ENCODE results near the gene CYSRT1.

The CYSRT1 gene, protein sequence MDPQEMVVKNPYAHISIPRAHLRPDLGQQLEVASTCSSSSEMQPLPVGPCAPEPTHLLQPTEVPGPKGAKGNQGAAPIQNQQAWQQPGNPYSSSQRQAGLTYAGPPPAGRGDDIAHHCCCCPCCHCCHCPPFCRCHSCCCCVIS

GRCh38 chr9:137224830-137225694, at the start of gene CYSRT1:
Gene CYSRT1 (plus strand): TSS chr9:137225174. CDS start chr9:137225622, 448 bp downstream.
- DNase-seq (ENCODE audit: low spot score) = no peak

DNA sequence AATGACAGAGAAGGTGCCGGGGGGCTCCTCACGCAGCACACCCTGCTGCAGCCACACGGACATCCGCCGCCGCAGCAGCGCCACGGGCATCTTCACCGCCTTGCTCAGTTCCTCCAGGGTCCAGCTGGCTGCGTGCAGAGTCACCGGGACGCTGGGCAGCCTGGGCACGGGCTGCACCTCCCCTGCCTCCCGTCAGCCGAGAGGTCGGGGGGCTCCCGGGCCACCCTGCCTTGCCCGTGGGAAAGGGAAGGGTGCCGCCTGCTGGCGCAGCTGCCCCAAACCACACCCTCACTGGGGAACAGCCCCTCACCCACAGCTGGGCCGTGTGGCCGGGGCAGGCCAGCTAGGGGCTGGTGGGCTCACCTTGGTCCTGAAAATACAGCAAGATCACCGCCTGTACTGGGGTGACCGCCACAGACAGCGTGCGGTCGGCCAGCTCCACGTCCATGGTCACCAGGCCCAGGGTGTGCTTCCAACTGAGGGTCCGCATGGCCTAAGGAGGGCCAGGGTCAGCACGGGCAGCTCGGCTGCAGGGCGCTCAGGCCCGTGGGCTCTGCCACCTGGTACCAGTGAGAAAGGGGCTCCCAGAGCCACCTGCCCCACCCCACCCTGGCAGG, 49.5 kb upstream of the CYSRT1 start:
- no peak for DNase-seq (ENCODE audit: low spot score)

- DNase-seq (ENCODE audit: low spot score) = peak; percentile 51
Observed at GRCh38 chr9:137176302-137177182, 48.4 kb upstream of the CYSRT1 start.

DNA sequence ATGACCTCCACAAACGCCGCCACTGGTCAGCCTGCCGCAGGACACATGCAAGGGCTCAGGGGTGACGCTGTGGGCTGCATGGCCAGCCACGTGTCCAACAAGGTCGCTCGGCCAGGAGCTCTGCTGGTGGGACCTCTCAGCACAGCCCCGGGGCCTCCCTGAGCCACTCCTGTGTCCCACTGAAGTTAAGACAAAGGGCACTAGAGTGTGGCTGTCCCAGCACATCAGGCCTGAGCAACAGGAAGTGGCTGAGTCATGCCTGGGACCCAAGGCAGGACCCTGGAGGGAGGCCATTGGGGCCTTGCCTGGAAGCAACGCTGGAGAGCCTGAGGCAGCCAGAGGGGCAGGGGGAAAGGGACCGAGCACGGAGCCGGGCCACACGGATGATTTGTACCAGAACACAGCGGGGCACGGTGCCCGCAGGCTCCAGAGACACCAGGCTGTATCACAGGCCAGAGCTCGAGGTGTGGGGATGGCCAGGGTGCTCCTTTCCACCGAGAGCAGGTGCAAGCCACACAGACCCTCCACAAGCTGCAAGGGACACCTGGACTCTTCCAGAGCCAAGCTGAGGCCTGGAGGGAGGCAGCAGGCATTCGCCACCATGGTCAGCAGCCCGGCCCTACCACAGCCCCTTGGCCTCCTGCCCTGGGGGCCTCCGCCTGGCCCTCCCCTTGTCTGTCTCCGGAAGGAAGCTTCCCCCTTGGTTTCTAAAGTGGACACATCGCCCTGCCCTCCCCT, 46.6 kb upstream of the CYSRT1 start:
- no peak for DNase-seq (ENCODE audit: low spot score)

DNA sequence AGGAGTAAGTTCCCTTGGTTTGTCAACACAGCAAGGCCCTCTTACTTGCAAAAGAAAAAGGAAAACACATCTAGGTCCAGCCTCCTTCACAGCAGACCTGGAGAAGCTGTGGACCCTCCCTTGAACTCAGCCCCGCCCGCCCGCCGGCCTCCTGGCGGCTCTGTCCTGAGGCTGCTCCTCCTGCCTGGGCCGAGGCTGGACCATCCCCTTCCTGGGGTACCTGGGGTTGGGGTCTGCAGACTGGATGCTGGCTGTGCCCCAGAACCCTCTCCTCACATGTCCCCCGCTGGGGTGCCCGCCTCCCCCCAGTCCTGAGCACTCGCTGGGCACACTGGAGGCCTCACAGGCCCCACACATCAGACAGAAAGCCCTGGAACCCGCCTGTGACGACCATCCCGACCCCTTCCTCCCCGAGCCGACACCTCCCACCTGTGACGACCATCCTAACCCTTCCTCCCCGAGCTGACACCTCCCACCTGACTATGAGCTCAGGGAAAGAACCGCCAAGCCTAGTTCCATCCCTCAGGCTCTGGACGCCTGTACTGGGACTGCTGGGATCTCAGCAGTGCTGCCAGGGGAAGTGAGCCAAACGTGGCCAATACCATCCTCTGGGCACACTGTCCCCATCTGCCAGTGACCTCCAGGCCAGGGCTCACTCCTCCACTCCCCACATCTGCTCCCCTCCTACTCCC, 45.9 kb upstream of the CYSRT1 start:
- DNase-seq (ENCODE audit: low spot score) = no peak

GRCh38 chr9:137179761-137180160, 45.2 kb upstream of the CYSRT1 start:
- DNase-seq (ENCODE audit: low spot score) = no peak

DNA sequence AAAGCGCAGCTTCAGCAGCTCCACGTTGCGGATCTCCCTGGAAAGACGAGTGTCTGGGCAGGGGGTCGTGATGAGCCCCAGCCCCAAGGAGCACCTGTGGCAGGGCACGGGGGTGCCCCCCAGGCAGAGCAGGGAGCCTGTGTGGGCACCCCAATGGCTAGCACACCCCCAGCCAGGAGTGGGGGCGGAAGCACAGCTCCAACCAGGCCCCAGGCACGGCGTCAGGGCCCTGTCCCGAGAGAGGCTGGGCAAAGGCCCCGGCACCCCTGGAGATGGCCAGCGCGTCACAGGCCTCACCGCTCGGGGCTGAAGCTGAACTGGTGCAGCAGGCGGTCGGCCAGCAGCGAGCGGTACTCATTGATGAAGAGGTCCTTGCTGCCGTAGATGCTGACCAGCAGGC, 44.5 kb upstream of the CYSRT1 start:
- DNase-seq (ENCODE audit: low spot score) = no peak

DNA sequence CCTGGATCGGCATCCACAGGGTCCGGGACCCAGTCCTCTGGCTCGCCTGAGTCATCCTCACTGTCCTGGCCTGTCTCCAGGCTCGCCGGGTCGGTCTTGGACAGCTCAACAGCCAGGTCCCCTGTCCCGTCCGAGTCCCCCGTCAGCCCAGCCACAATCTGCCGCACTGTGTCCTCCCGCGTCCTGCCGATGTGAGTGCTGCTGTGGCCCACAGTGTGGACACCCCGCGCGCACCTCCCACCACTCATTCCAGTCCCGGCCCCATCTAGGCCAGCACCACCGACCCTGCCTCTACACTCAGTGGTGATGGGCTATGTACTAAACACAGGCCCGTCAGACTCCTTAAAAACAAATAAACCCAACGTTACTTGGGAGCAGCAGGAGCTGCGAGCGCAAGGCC, 43.3 kb upstream of the CYSRT1 start:
- DNase-seq (ENCODE audit: low spot score) = no peak

DNA sequence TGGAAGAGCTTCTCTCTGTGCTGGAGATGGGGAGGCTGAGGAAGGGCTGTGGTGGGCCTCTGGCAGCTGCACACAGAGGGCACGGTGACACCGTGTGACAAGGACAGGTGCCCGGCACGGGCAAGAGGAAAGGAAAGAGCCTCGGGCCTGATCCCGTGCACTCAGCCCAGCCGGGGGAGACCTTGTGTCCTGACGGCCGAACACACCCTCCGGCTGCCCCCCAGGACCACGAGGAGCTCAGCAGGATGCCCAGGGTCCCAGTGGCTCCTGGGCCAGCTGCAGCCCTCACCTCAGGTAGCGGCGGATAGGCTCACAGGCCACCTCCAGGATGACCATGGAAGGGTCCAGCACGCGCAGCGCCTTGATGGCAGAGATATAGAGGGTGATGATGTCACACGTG, 42.1 kb upstream of the CYSRT1 start:
- no peak for DNase-seq (ENCODE audit: low spot score)

- no peak for DNase-seq (ENCODE audit: low spot score)
Observed at GRCh38 chr9:137183980-137184595, 40.9 kb upstream of the CYSRT1 start.

DNA sequence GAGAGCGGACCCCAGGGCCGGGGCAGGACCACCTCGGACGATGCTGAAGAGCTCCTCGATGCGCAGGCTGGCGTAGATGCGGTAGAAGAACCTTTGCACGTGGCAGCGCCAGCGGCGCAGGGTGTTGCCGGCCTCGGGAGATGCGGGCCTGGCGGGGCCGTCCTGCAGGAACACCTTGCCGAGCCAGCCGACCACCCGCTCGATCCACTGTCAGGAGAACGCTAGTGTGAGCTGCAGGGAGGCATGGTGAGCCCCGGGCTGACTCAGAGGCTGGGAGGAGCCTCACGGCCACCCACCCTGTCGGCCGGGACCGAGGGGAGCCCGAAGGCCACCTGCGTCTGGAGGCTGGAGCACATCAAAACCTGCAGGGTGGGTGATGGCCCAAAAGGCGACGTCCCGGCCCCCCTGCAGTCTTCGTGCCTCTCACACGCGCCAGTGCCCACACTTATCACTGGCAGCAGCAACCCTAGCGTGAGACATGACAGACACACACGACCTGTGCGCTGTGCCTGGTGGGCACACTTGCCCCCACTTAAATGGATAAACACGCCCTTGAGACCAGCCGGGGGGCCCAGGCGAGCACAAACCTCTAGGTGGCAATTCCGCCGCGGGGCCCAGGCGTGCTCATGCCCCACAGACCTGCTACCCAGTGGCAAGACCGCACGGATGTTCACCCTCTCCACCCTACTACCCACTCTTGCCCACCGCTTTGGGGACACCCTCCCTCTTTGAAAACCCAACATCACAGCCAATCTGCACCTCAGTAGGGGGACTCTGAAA, 39.9 kb upstream of the CYSRT1 start:
- DNase-seq (ENCODE audit: low spot score) = no peak

- DNase-seq (ENCODE audit: low spot score) = no peak
Observed at GRCh38 chr9:137185921-137186320, 39.1 kb upstream of the CYSRT1 start.

DNA sequence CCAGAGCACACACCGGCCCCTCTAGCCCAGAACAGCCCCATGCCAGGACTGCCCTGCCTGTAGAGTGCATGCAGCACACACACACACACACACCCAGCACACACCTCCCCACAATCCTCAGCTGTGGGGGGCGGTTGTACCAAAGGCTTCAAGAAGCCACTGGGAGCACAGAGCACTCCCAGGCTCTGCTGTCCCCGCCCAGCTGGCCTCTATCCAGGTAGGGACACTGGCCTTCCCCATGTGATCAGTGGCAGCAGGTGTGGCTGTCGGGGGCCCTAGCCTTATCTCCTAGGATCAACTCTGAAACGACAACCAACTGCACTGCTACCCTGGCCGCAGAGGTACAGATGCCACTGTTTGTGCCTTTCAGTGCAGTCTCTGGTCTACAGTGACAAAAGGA, 38.6 kb upstream of the CYSRT1 start:
- no peak for DNase-seq (ENCODE audit: low spot score)

DNA sequence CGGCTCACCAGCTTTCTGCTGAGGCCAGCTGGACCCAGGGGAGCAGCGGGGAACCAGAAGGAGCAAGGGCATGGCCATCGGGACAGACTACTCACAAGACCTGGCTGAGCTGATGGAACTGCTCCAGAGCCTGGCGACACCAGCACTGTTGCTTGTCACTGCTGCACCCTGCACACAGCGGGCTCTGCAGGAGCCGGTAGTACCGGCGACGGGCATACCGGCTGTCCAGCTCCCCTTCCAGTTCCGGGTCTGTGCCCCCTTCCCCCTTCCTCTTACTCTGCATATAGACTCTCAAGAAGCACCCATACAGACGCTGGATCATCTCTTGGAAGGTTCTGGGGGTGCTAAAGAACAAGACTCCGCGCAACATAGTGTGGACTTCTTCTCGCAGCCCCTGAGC, 37.6 kb upstream of the CYSRT1 start:
- no peak for DNase-seq (ENCODE audit: low spot score)

- DNase-seq (ENCODE audit: low spot score) = no peak
Observed at GRCh38 chr9:137188086-137188489, 36.9 kb upstream of the CYSRT1 start.

DNA sequence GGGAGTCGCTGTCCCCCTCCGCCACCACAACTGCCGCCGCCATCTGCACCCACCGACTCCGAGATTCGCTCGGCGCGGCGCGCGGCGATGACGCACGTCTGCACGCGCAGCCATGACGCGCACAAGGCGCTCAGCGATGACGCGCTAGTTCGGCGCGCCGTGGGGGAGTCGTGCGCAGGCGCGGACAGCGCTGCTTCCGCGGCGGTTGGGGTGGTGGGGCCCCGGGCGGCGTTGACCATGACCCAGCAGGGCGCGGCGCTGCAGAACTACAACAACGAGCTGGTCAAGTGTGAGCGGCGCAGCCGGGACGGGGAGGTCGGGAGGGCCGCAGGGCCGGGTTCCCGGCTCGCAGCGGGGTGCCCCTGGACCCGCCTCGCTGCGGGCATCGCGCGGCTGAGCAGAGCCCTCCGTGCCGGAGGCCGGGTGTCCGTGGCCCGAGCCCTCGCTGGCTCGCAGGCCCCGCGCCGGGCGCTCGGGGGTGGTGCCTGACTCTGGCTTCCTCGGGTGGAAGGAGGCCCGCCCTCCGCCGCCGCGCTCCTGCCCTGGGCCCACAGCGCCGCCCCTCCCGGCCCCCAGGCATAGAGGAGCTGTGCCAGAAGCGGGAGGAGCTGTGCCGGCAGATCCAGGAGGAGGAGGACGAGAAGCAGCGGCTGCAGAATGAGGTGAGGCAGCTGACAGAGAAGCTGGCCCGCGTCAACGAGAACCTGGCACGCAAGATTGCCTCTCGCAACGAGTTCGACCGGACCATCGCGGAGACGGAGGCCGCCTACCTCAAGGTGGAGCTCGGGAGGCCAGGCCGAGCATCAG, 36.3 kb upstream of the CYSRT1 start, which contains the start of the genes ANAPC2 and SSNA1:
ANAPC2 (minus strand) TSS at position 71 of the 807 bp plus-strand sequence; CDS start at position 43, 28 bp downstream.
SSNA1 (plus strand) TSS at position 187 of the 807 bp plus-strand sequence; CDS start at position 238, 51 bp downstream.
- DNase-seq (ENCODE audit: low spot score) = peak; percentile 88

DNA sequence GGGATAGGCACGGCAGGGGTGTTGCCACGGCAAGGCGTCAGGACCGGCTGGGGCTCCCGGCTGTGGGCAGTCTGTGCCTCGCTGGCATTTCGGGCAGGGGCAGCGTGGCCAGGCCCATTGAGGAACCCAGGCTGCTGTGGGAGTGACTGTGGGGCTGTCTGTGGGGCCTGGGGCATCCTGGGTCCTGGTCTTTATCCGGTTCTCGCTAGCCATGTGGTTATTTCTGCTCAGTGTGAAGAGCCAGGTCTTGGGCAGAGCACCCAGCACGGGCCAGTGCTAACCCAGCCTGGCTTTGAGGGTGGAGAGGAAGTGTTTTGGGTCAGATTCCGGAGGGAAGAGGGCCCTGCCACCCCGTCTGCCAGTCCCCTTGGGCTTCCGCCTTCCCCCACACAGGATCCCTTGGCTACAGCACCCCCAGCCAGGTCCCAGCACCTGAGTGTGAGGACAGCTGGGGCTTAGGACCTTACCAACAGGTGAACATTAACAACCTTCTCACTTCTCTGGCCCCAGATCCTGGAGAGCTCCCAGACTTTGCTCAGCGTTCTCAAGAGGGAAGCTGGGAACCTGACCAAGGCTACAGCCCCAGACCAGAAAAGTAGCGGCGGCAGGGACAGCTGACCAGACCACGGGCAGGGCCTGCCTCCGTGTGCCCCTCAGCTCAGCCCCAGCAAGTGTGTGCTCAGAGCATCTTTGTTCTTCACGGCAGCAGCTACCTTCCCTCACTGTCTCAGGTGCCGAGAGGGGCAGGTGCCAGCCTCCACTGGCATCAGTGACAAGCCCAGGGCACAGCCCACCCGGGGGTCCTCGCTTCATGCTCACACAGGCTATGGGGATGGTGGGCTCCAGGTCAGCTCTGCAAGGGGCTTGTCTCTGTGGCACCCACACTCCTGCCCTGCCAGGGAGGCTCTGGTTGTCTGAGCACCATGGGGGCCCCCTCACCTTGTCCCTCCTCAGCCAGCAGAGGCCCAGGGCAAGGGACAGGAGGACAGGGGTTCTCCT, 35.4 kb upstream of the CYSRT1 start:
- no peak for DNase-seq (ENCODE audit: low spot score)

Measured in COLO829 (cell line).